ENCODE measurements around the gene NKAIN4.

NKAIN4 gene

GRCh38 chr20:63233924-63234323, 20.3 kb downstream of the NKAIN4 start:
- no peak for DNase-seq

- DNase-seq = no peak
These were observed 21.3 kb downstream of the NKAIN4 start for GRCh38 chr20:63233061-63233344.

GRCh38 chr20:63232235-63233060, 21.8 kb downstream of the NKAIN4 start:
- DNase-seq = no peak

GRCh38 chr20:63230800-63231268, 23.4 kb downstream of the NKAIN4 start:
- no peak for DNase-seq

GRCh38 chr20:63228806-63229205, 25.5 kb downstream of the NKAIN4 start:
- no peak for DNase-seq

- no peak for DNase-seq
These were observed 27.0 kb downstream of the NKAIN4 start for GRCh38 chr20:63227260-63227659.

- peak; percentile 26 for DNase-seq
These were observed 28.0 kb downstream of the NKAIN4 start for GRCh38 chr20:63226042-63226943.

- peak; percentile 97 for DNase-seq
These were observed 29.2 kb downstream of the NKAIN4 start for GRCh38 chr20:63225082-63225454.

- peak; percentile 95 for DNase-seq
These were observed 29.7 kb downstream of the NKAIN4 start for GRCh38 chr20:63224412-63225081.

- DNase-seq = no peak
These were observed 30.4 kb downstream of the NKAIN4 start for GRCh38 chr20:63223826-63224207.

GRCh38 chr20:63223121-63223825, 31.0 kb downstream of the NKAIN4 start:
- DNase-seq = peak; percentile 39

GRCh38 chr20:63222541-63222940, 31.7 kb downstream of the NKAIN4 start:
- peak; percentile 45 for DNase-seq

GRCh38 chr20:63221400-63222053, 32.7 kb downstream of the NKAIN4 start:
- peak; percentile 90 for DNase-seq

- DNase-seq = peak; percentile 67
These were observed 33.4 kb downstream of the NKAIN4 start for GRCh38 chr20:63220696-63221399.

GRCh38 chr20:63219866-63220521, 34.3 kb downstream of the NKAIN4 start:
- DNase-seq = no peak

GRCh38 chr20:63219447-63219821, 34.8 kb downstream of the NKAIN4 start:
- no peak for DNase-seq

- DNase-seq = no peak
These were observed 35.4 kb downstream of the NKAIN4 start for GRCh38 chr20:63218701-63219446.

- DNase-seq = peak; percentile 51
These were observed 36.6 kb downstream of the NKAIN4 start for GRCh38 chr20:63217706-63218105.

GRCh38 chr20:63216849-63217471, 37.3 kb downstream of the NKAIN4 start:
- DNase-seq = peak; percentile 23
